ENCODE measurements around the gene YIPF6. TPM values are rescaled to one million over a fixed set of nuclear protein-coding genes. Genes with fewer than 3 reads are reported as not detected.
"Not testable (repeated sequence)": the region's sequence is repeated elsewhere in the genome, so short reads cannot be mapped to it uniquely, and the experiment has no call there.

YIPF6 gene
- total and polyA plus RNA-seq, 5 donors from 2014 or later: 19.1 to 23.0 (median 21.2) TPM

- Mint-ChIP-seq H3K27me3 (no peaks in the 10 kb centered on the region), H3K4me1 (peaks cover 19 to 52% (median 32%) of the 10 kb centered on the region in 4 donors), H3K27ac (peak overlapping the region; percentile 24 to 94 (median 69)), H3K4me3 (peak overlapping the region in 3 of 4 donors; percentile 54 to 92 (median 67)), H3K9me3 (no peaks in the 10 kb centered on the region), H3K36me3 (no peaks in the 10 kb centered on the region)
- H3K27ac ChIP-seq (ENCODE audit: insufficient read depth, low read length, poor library complexity, severe bottlenecking): peak overlapping the region; percentile 76
- peaks cover 3% of the 10 kb centered on the region for H3K36me3 ChIP-seq (ENCODE audit: control insufficient read depth, insufficient read depth, low read length)
- H3K4me3 ChIP-seq (ENCODE audit: low read depth, low read length): no peak overlapping the region
- peak in 2 of 3 donors; percentile 20 to 45 for DNase-seq
- ATAC-seq (ENCODE audit: low read depth in 2 of 2): peak; percentile 59 to 66
- no peaks in the 10 kb centered on the region for H3K9me3 ChIP-seq (ENCODE audit: control insufficient read depth in 2 of 2, low read length in 2 of 2)
- no peaks in the 10 kb centered on the region for H3K27me3 ChIP-seq (ENCODE audit: control insufficient read depth, insufficient read depth, low read length)
- peaks cover 8% of the 10 kb centered on the region for H3K4me1 ChIP-seq (ENCODE audit: control insufficient read depth, insufficient read depth, low read length, poor library complexity, severe bottlenecking)
Measured at GRCh38 chrX:68508799-68509198, 9.9 kb downstream of the YIPF6 start.

GRCh38 chrX:68511255-68511654 is 12.4 kb downstream of the YIPF6 start:
- H3K4me1 ChIP-seq (ENCODE audit: control insufficient read depth, insufficient read depth, low read length, poor library complexity, severe bottlenecking): peaks cover 3% of the 10 kb centered on the region
- no peaks in the 10 kb centered on the region for H3K27me3 Mint-ChIP-seq
- no peaks in the 10 kb centered on the region for H3K9me3 ChIP-seq (ENCODE audit: control insufficient read depth in 2 of 2, low read length in 2 of 2)
- H3K27ac Mint-ChIP-seq: no peak overlapping the region
- H3K36me3 ChIP-seq (ENCODE audit: control insufficient read depth, insufficient read depth, low read length): peaks cover 3% of the 10 kb centered on the region
- DNase-seq (peak; percentile 6 to 56 (median 36)), ATAC-seq (ENCODE audit: low read depth in 2 of 2) (peak in 1 of 2 donors; percentile 50)
- peaks cover 15 to 31% (median 23%) of the 10 kb centered on the region in 4 donors for H3K4me1 Mint-ChIP-seq
- H3K9me3 Mint-ChIP-seq: no peaks in the 10 kb centered on the region
- H3K36me3 Mint-ChIP-seq: no peaks in the 10 kb centered on the region
- H3K4me3 Mint-ChIP-seq: no peak overlapping the region
- no peak overlapping the region for H3K4me3 ChIP-seq (ENCODE audit: low read depth, low read length)
- H3K27me3 ChIP-seq (ENCODE audit: control insufficient read depth, insufficient read depth, low read length): no peaks in the 10 kb centered on the region
- H3K27ac ChIP-seq (ENCODE audit: insufficient read depth, low read length, poor library complexity, severe bottlenecking): no peak overlapping the region

GRCh38 chrX:68524680-68525079 is 25.8 kb downstream of the YIPF6 start:
- Mint-ChIP-seq H3K4me1 (peaks cover 0 to 18% (median 10%) of the 10 kb centered on the region in 4 donors), H3K36me3 (peaks cover 40% of the 10 kb centered on the region)
- not testable (repeated sequence) for DNase-seq; H3K27me3 ChIP-seq (ENCODE audit: control insufficient read depth, insufficient read depth, low read length); H3K27me3 Mint-ChIP-seq; H3K27ac Mint-ChIP-seq; H3K9me3 Mint-ChIP-seq; H3K4me1 ChIP-seq (ENCODE audit: control insufficient read depth, insufficient read depth, low read length, poor library complexity, severe bottlenecking); H3K4me3 Mint-ChIP-seq; ATAC-seq (ENCODE audit: low read depth in 2 of 2); H3K9me3 ChIP-seq (ENCODE audit: control insufficient read depth in 2 of 2, low read length in 2 of 2); H3K27ac ChIP-seq (ENCODE audit: insufficient read depth, low read length, poor library complexity, severe bottlenecking); H3K4me3 ChIP-seq (ENCODE audit: low read depth, low read length)
- peaks cover 22% of the 10 kb centered on the region for H3K36me3 ChIP-seq (ENCODE audit: control insufficient read depth, insufficient read depth, low read length)

GRCh38 chrX:68532831-68533533 is 34.1 kb downstream of the YIPF6 start:
- H3K9me3 Mint-ChIP-seq: no peaks in the 10 kb centered on the region
- H3K27me3 ChIP-seq (ENCODE audit: control insufficient read depth, insufficient read depth, low read length): no peaks in the 10 kb centered on the region
- H3K4me3 Mint-ChIP-seq: no peak overlapping the region
- H3K4me1 ChIP-seq (ENCODE audit: control insufficient read depth, insufficient read depth, low read length, poor library complexity, severe bottlenecking): no peaks in the 10 kb centered on the region
- H3K27me3 Mint-ChIP-seq: no peaks in the 10 kb centered on the region
- DNase-seq (no peak), ATAC-seq (ENCODE audit: low read depth in 2 of 2) (no peak)
- H3K4me3 ChIP-seq (ENCODE audit: low read depth, low read length): no peak overlapping the region
- peaks cover 13% of the 10 kb centered on the region for H3K36me3 Mint-ChIP-seq
- H3K27ac Mint-ChIP-seq: peak overlapping the region in 1 of 3 donors; percentile 8
- peaks cover 21% of the 10 kb centered on the region for H3K36me3 ChIP-seq (ENCODE audit: control insufficient read depth, insufficient read depth, low read length)
- peaks cover 0 to 2% (median 0%) of the 10 kb centered on the region in 4 donors for H3K4me1 Mint-ChIP-seq
- H3K9me3 ChIP-seq (ENCODE audit: control insufficient read depth in 2 of 2, low read length in 2 of 2): no peaks in the 10 kb centered on the region
- H3K27ac ChIP-seq (ENCODE audit: insufficient read depth, low read length, poor library complexity, severe bottlenecking): no peak overlapping the region

- Histone ChIP-seq H3K27ac (ENCODE audit: insufficient read depth, low read length, poor library complexity, severe bottlenecking) (no peak overlapping the region), H3K4me1 (ENCODE audit: control insufficient read depth, insufficient read depth, low read length, poor library complexity, severe bottlenecking) (no peaks in the 10 kb centered on the region), H3K27me3 (ENCODE audit: control insufficient read depth, insufficient read depth, low read length) (no peaks in the 10 kb centered on the region), H3K9me3 (ENCODE audit: control insufficient read depth in 2 of 2, low read length in 2 of 2) (no peaks in the 10 kb centered on the region), H3K4me3 (ENCODE audit: low read depth, low read length) (no peak overlapping the region), H3K36me3 (ENCODE audit: control insufficient read depth, insufficient read depth, low read length) (peaks cover 21% of the 10 kb centered on the region)
- H3K9me3 Mint-ChIP-seq: no peaks in the 10 kb centered on the region
- DNase-seq (no peak), ATAC-seq (ENCODE audit: low read depth in 2 of 2) (no peak)
- peaks cover 0 to 2% (median 0%) of the 10 kb centered on the region in 4 donors for H3K4me1 Mint-ChIP-seq
- H3K27ac Mint-ChIP-seq: no peak overlapping the region
- no peaks in the 10 kb centered on the region for H3K27me3 Mint-ChIP-seq
- H3K36me3 Mint-ChIP-seq: peaks cover 13% of the 10 kb centered on the region
- no peak overlapping the region for H3K4me3 Mint-ChIP-seq
Measured at GRCh38 chrX:68533656-68534055, 34.8 kb downstream of the YIPF6 start.

GRCh38 chrX:68534691-68535090 is 35.8 kb downstream of the YIPF6 start:
- H3K27ac ChIP-seq (ENCODE audit: insufficient read depth, low read length, poor library complexity, severe bottlenecking): no peak overlapping the region
- Mint-ChIP-seq H3K27me3 (no peaks in the 10 kb centered on the region), H3K4me1 (no peaks in the 10 kb centered on the region), H3K4me3 (no peak overlapping the region), H3K36me3 (peaks cover 8% of the 10 kb centered on the region), H3K27ac (no peak overlapping the region), H3K9me3 (no peaks in the 10 kb centered on the region)
- no peak for ATAC-seq (ENCODE audit: low read depth in 2 of 2)
- no peak for DNase-seq
- no peak overlapping the region for H3K4me3 ChIP-seq (ENCODE audit: low read depth, low read length)
- no peaks in the 10 kb centered on the region for H3K4me1 ChIP-seq (ENCODE audit: control insufficient read depth, insufficient read depth, low read length, poor library complexity, severe bottlenecking)
- peaks cover 21% of the 10 kb centered on the region for H3K36me3 ChIP-seq (ENCODE audit: control insufficient read depth, insufficient read depth, low read length)
- no peaks in the 10 kb centered on the region for H3K27me3 ChIP-seq (ENCODE audit: control insufficient read depth, insufficient read depth, low read length)
- no peaks in the 10 kb centered on the region for H3K9me3 ChIP-seq (ENCODE audit: control insufficient read depth in 2 of 2, low read length in 2 of 2)

GRCh38 chrX:68536429-68536828 is 37.6 kb downstream of the YIPF6 start:
- peak overlapping the region in 1 of 3 donors; percentile 71 for H3K27ac Mint-ChIP-seq
- no peaks in the 10 kb centered on the region for H3K27me3 Mint-ChIP-seq
- Histone ChIP-seq H3K4me3 (ENCODE audit: low read depth, low read length) (no peak overlapping the region), H3K9me3 (ENCODE audit: control insufficient read depth in 2 of 2, low read length in 2 of 2) (no peaks in the 10 kb centered on the region), H3K4me1 (ENCODE audit: control insufficient read depth, insufficient read depth, low read length, poor library complexity, severe bottlenecking) (no peaks in the 10 kb centered on the region), H3K27ac (ENCODE audit: insufficient read depth, low read length, poor library complexity, severe bottlenecking) (no peak overlapping the region), H3K27me3 (ENCODE audit: control insufficient read depth, insufficient read depth, low read length) (no peaks in the 10 kb centered on the region), H3K36me3 (ENCODE audit: control insufficient read depth, insufficient read depth, low read length) (peaks cover 20% of the 10 kb centered on the region)
- ATAC-seq (ENCODE audit: low read depth in 2 of 2) (no peak), DNase-seq (no peak)
- H3K9me3 Mint-ChIP-seq: peaks cover 0 to 1% (median 0%) of the 10 kb centered on the region in 7 donors
- H3K4me1 Mint-ChIP-seq: no peaks in the 10 kb centered on the region
- no peak overlapping the region for H3K4me3 Mint-ChIP-seq
- H3K36me3 Mint-ChIP-seq: peaks cover 8% of the 10 kb centered on the region

GRCh38 chrX:68536884-68537283 is 38.0 kb downstream of the YIPF6 start:
- H3K9me3 ChIP-seq (ENCODE audit: control insufficient read depth in 2 of 2, low read length in 2 of 2): no peaks in the 10 kb centered on the region
- H3K4me1 Mint-ChIP-seq: no peaks in the 10 kb centered on the region
- H3K4me3 Mint-ChIP-seq: no peak overlapping the region
- no peaks in the 10 kb centered on the region for H3K27me3 ChIP-seq (ENCODE audit: control insufficient read depth, insufficient read depth, low read length)
- peaks cover 0 to 3% (median 0%) of the 10 kb centered on the region in 7 donors for H3K9me3 Mint-ChIP-seq
- no peak for DNase-seq
- no peak overlapping the region for H3K4me3 ChIP-seq (ENCODE audit: low read depth, low read length)
- H3K27me3 Mint-ChIP-seq: no peaks in the 10 kb centered on the region
- H3K27ac Mint-ChIP-seq: no peak overlapping the region
- peaks cover 11% of the 10 kb centered on the region for H3K36me3 Mint-ChIP-seq
- H3K36me3 ChIP-seq (ENCODE audit: control insufficient read depth, insufficient read depth, low read length): peaks cover 16% of the 10 kb centered on the region
- H3K27ac ChIP-seq (ENCODE audit: insufficient read depth, low read length, poor library complexity, severe bottlenecking): no peak overlapping the region
- ATAC-seq (ENCODE audit: low read depth in 2 of 2): no peak
- H3K4me1 ChIP-seq (ENCODE audit: control insufficient read depth, insufficient read depth, low read length, poor library complexity, severe bottlenecking): no peaks in the 10 kb centered on the region

Measured in CD4-positive, CD25-positive, alpha-beta regulatory T cell (primary cell).